DMS79 treated with DMSO at 0.1 percent for 48 hours (cell line): ENCODE results near the gene MXRA8.
A peak's percentile ranks its signal among the peaks of the same experiment; 100 is the strongest.

Experiments used
- DNase-seq: peaks from one replicate; lab custom pipeline; 2025; lab: John Stamatoyannopoulos, UW

The MXRA8 gene

GRCh38 chr1:1335792-1336248 is 22.5 kb downstream of the MXRA8 start:
- no peak for DNase-seq

GRCh38 chr1:1335283-1335682 is 23.1 kb downstream of the MXRA8 start:
- DNase-seq = no peak

DNA sequence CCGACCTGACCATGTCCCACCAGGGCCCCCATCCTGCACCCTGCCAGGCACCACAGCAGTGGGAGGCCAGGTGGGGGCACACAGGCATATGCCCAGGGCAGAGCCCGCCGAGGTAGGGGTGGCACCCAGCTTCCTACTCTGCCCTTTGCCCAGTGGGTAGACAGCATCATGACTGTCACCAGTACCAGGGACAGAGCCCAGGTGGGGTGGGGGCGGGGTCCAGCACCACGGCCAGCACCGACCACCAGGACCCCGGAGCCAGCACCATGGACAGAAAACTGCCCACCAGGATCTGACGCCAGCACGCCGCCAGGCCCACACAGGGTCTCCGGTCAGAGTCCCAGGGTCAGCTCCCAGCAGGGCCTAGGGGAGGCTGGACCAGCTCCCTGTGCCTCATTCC is 23.5 kb downstream of the MXRA8 start:
- DNase-seq = no peak

DNA sequence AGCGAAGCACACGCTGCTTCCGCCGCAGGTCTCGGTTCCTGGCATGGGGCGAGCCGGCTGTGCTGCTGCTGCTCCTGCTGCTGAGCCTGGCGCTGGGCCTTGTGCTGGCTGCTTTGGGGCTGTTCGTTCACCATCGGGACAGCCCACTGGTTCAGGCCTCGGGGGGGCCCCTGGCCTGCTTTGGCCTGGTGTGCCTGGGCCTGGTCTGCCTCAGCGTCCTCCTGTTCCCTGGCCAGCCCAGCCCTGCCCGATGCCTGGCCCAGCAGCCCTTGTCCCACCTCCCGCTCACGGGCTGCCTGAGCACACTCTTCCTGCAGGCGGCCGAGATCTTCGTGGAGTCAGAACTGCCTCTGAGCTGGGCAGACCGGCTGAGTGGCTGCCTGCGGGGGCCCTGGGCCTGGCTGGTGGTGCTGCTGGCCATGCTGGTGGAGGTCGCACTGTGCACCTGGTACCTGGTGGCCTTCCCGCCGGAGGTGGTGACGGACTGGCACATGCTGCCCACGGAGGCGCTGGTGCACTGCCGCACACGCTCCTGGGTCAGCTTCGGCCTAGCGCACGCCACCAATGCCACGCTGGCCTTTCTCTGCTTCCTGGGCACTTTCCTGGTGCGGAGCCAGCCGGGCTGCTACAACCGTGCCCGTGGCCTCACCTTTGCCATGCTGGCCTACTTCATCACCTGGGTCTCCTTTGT is 24.7 kb downstream of the MXRA8 start:
- DNase-seq = no peak

DNA sequence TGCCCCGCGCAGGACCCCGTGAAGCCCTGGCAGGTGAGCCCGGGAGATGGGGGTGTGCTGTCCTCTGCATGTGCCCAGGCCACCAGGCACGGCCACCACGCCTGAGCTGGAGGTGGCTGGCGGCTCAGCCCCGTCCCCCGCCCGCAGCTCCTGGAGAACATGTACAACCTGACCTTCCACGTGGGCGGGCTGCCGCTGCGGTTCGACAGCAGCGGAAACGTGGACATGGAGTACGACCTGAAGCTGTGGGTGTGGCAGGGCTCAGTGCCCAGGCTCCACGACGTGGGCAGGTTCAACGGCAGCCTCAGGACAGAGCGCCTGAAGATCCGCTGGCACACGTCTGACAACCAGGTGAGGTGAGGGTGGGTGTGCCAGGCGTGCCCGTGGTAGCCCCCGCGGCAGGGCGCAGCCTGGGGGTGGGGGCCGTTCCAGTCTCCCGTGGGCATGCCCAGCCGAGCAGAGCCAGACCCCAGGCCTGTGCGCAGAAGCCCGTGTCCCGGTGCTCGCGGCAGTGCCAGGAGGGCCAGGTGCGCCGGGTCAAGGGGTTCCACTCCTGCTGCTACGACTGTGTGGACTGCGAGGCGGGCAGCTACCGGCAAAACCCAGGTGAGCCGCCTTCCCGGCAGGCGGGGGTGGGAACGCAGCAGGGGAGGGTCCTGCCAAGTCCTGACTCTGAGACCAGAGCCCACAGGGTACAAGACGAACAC is 25.4 kb downstream of the MXRA8 start:
- DNase-seq = no peak

DNA sequence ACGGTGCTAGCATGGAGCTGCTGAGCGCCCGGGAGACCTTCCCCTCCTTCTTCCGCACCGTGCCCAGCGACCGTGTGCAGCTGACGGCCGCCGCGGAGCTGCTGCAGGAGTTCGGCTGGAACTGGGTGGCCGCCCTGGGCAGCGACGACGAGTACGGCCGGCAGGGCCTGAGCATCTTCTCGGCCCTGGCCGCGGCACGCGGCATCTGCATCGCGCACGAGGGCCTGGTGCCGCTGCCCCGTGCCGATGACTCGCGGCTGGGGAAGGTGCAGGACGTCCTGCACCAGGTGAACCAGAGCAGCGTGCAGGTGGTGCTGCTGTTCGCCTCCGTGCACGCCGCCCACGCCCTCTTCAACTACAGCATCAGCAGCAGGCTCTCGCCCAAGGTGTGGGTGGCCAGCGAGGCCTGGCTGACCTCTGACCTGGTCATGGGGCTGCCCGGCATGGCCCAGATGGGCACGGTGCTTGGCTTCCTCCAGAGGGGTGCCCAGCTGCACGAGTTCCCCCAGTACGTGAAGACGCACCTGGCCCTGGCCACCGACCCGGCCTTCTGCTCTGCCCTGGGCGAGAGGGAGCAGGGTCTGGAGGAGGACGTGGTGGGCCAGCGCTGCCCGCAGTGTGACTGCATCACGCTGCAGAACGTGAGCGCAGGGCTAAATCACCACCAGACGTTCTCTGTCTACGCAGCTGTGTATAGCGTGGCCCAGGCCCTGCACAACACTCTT is 26.2 kb downstream of the MXRA8 start:
- no peak for DNase-seq

- DNase-seq = no peak
Observed at GRCh38 chr1:1331068-1331965, 27.0 kb downstream of the MXRA8 start, which contains the start of gene TAS1R3. TSS of gene TAS1R3 (plus strand) at chr1:1331280. CDS start at chr1:1331346, 66 bp downstream.

DNA sequence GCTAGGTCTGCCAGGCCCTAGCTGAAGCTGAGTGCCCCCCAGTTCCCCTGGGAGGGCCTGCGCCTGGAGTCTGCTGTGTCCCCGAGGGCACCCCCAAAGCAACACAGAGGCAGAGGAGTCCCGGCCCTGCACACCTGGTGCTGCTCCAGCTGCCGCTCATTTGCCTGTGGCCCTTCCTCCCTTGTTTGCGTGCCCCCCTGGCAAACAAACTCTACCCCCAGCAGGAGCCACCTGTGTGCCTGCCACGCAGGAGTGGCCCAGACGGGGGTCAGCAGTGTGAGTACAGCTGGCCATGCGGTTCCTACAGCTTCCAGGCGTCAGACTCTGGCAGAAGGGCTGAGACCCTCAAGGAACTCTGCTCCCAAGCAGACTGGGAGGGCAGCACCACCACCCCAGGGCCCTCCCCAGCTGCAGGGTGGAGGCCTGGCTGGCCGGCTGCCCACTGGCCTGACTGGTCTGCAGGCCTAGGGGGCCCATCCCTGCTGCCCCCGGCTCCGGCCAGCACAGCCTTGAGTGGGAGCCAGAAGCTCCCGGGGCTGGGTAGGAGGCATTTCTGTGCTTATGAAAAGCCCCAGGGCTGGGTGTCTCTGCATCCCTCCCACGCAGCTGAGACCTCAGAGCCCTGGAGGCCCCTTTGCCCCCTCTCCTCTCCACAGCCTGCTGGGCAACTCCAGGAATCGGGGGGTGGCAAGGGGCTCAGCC is 27.8 kb downstream of the MXRA8 start:
- no peak for DNase-seq

DNA sequence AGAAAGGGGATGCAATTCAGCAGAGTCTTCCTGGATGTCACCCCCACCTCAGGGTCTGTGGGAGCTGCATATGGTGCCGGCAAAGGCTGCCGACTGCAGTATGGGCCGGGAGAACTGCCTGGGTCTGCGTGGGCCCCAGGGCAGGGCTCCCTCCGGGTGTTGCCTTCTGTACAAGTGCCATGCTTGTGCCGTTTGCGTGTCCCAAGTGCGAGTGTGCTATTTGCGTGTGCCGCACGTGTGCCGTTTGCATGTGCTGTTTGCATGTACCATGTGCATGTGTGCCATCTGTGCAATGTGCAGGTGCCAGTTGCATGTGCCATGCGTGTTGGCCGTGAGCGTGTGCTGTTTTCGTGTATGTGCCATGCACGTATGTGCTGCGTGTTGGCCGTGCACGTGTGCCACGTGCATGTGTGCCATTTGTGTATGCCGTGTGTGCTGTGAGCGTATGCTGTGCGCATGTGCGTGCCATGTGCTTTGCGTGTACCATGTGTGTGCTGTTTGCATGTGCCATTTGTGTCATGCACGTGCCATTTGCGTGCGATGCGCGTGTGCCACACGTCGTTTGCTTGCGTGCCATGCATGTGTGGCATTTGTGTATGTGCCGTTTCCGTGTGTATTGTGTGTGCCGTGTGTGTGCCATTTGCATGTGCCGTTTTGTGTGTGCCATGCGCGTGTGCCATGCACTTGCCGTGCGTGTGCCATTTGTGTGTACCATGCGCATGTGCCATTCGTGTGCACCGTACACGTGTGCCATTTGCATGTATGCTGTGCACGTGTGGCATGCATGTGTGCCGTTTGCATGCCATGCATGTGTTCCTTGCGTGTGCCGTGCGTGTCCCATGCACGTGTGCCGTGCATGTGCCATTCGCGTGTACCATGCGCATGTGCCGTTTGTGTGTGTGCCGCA is 28.8 kb downstream of the MXRA8 start:
- DNase-seq = no peak

DNA sequence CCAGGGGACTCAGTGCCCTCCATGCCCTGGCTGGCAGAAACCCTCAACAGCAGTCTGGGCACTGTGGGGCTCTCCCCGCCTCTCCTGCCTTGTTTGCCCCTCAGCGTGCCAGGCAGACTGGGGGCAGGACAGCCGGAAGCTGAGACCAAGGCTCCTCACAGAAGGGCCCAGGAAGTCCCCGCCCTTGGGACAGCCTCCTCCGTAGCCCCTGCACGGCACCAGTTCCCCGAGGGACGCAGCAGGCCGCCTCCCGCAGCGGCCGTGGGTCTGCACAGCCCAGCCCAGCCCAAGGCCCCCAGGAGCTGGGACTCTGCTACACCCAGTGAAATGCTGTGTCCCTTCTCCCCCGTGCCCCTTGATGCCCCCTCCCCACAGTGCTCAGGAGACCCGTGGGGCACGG is 30.1 kb downstream of the MXRA8 start:
- DNase-seq = no peak

GRCh38 chr1:1327291-1327690 is 31.1 kb downstream of the MXRA8 start:
- no peak for DNase-seq

DNA sequence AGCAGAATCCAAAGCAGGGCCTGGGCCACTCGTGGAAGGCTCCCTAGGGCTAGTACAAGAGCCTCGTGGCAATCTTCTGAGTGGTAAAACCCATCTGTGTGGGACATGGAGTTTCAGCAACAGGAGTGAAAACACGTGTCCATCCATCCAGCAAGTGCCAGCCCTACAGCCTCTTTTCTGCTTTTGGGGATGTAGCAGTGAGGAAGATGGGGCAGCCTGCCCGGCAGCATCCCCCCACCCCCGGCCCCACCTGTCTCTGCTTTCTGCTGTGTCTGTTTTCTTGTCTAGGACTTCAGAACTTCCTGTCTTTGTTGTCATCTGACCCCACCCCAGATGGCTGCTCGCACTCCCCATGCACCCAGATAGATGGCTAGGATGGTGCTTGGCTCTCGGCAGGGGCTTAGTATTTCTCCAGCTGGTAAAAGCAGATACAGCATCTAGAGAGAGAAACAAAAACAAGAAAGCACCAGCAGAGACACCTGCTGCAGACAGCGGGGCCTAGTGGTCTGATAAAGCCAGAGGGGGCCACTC is 32.2 kb downstream of the MXRA8 start:
- no peak for DNase-seq

- DNase-seq = no peak
Observed at GRCh38 chr1:1325288-1326074, 32.9 kb downstream of the MXRA8 start.

- peak; percentile 84 for DNase-seq
Observed at GRCh38 chr1:1324524-1325287, 33.6 kb downstream of the MXRA8 start, which contains the start of the genes CPTP and INTS11. TSS of gene CPTP (plus strand) at chr1:1324802. CDS start at chr1:1326911, 2,109 bp downstream. TSS of gene INTS11 (minus strand) at chr1:1324660. CDS start at chr1:1324608, 52 bp downstream.

GRCh38 chr1:1324084-1324523 is 34.3 kb downstream of the MXRA8 start:
- no peak for DNase-seq

- DNase-seq = no peak
Observed at GRCh38 chr1:1322952-1323351, 35.4 kb downstream of the MXRA8 start.

GRCh38 chr1:1322418-1322817 is 35.9 kb downstream of the MXRA8 start:
- DNase-seq = no peak

GRCh38 chr1:1321477-1321876 is 36.9 kb downstream of the MXRA8 start:
- no peak for DNase-seq
